Embryonic facial prominence (tissue), 1 donor: Measurements from ENCODE around the gene SCP2.

ENCODE experiments used
- DNase-seq: peaks from one replicate; pipeline ENCODE4 v3.0.0-alpha.2; 2016; ENCODE audit errors: extremely low spot score

SCP2 gene

GRCh38 chr1:52927212-52928014, at the start of gene SCP2:
SCP2 (plus strand) TSS chr1:52927276; CDS start chr1:52927397, 121 bp downstream.
- DNase-seq: peak; percentile 21

DNA sequence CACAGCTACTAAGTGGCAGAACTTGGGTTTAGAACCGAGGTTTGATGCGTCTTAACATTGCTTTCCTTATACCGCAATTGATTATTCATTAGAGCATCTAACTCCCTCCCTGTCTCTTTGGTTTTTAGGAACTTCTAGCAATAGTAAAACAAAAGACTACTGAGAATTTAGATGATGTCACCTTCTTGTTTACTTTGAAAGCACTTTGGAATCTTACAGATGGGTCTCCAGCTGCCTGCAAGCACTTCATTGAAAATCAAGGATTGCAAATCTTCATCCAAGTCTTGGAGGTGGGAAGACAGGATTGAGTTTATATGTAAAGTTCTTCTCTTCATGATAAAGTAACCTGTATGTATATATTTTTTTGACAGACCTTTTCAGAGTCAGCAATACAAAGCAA, 49.5 kb upstream of the SCP2 start:
- no peak for DNase-seq

GRCh38 chr1:52880206-52880605, 46.9 kb upstream of the SCP2 start:
- DNase-seq: no peak

GRCh38 chr1:52887483-52887882, 39.6 kb upstream of the SCP2 start:
- DNase-seq: no peak

GRCh38 chr1:52892424-52893215, 34.5 kb upstream of the SCP2 start:
- DNase-seq: no peak

DNA sequence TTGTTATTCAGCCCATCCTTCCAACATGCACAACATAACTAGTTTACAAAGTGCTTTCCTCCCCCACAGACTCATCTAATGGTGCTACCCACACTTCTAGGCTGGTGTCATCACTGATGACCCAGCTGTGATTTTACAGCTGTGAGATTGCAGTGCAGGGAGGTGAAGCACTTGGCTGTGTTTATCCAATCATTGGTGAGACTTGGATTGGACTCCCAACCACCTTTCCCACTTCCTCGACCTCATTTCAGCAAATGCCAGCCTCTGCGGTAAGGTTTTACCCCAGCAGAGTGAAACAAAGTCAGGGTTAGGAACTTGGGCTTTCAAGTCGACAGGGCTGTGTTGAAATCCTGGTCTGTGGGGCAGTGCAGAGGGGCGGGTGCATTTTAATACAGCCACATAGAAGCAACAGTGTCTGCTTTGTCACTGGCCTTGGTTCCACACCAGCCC, 27.6 kb upstream of the SCP2 start:
- no peak for DNase-seq

- no peak for DNase-seq
Measured at GRCh38 chr1:52900402-52900801, 26.7 kb upstream of the SCP2 start.

GRCh38 chr1:52901384-52901783, 25.7 kb upstream of the SCP2 start:
- no peak for DNase-seq

DNA sequence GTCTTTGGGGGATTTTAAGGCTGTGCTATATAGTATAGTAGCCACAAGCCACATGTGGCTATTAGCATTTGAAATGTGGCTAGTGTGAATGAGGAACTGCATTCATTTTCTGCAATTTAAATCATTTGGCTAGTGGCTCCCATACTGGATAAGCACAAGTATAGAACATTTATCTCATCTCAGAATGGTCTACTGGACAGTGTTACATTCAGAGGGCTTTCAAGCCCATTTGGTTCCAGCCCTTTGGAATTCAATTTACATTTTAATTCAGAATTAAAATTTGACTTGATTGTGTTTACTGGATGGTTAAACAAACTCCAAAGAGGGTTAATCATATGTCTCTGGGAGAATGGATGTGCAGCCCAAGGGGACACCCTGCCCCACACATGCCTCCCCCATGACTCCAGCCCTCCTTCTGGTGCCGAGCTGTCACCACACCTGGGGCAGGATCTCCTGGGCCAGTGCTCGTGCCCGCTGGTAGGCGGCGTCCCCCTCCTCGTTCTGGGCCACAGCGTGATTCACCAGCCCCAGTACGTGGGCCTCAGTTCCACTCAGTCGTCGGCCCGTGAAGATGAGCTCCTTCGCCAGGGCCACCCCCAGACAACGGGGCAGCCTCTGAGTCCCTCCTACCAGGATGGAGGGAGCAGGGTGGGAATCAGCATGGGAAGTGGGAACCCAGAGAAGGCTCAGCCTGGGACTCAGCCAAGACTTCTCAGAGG, 22.7 kb upstream of the SCP2 start:
- DNase-seq: no peak

DNA sequence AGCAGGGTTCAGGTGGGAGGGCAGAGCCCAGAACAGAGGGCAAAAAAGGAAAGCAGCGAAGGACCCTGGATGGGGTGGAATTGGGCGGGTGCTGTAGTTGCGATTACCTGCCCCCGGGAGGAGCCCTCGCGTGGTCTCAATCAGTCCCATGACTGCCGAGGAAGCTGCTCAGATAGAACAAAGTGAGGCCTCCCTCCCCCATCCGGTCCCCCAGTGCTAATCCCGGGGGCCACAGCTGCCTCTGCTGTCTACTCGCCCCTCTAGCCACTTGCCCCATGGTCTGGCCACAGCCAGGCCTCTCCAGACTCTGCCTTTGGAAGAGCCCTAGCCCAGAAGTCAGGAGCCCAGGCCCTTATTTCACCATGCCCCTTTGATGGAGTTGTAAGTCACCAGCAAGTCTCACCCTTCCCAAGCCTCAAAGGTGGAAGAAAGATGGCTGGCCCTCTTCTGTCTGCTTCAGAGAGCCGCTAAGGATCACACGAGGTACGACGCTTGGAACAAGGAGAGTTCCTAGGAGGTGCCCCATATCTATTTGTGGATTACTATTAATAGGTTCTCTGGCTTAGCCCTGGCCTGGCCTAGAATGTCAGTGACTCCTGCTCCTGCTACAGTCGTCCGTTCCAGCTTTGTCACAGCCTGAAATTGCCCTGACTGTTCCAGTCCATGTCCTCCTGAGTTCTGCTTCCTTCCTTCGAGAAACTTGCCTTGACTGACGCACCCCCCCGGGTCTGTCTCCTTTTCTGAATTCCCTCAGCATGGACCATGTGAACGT, 22.0 kb upstream of the SCP2 start:
- no peak for DNase-seq

DNA sequence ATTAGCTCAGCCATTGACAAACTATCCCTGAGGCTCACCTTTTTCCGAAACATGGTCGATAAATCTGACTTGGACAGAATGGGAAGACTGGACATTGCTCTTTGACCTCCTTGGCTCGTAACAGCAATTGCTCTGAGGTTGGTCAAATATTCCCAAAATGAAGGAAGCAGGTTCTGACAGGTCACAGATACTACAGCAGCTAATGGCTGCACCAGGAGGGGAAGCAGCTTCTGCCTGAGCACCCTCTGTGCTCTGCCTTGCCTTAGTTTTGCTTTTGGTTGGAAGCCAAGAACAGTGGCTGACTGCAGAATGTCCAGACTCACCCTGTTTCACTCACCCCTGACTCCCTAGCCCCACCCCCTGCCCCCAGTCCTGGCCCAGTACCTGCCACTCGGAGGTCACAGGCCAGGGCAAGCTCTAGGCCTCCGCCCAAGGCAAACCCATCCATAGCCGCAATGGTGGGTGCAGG, 20.9 kb upstream of the SCP2 start:
- DNase-seq: no peak

- DNase-seq: no peak
Measured at GRCh38 chr1:52907068-52907811, 19.8 kb upstream of the SCP2 start.

GRCh38 chr1:52907812-52908153, 19.3 kb upstream of the SCP2 start:
- DNase-seq: no peak

DNA sequence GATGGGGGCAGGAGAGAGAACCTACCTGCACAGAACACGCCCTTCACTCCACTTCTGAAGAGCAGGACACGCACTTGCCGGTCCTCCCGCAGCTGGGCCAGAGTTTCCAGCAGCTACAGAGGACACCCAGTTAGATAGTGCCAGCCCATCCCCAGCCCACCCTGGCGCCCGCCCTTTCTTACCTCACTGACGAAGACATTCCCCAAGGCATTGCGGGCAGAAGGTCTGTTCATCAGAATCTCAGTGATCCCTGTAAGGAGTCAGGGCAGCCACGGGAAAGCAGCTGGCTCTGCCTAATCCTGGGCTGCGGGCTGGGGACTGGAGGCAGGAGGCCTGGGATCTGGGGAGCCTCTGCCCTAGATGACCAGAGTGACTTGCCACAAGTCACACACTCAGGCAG, 15.5 kb upstream of the SCP2 start:
- DNase-seq: no peak

- no peak for DNase-seq
Measured at GRCh38 chr1:52913014-52913413, 14.1 kb upstream of the SCP2 start.

- no peak for DNase-seq
Measured at GRCh38 chr1:52913537-52913936, 13.5 kb upstream of the SCP2 start.

DNA sequence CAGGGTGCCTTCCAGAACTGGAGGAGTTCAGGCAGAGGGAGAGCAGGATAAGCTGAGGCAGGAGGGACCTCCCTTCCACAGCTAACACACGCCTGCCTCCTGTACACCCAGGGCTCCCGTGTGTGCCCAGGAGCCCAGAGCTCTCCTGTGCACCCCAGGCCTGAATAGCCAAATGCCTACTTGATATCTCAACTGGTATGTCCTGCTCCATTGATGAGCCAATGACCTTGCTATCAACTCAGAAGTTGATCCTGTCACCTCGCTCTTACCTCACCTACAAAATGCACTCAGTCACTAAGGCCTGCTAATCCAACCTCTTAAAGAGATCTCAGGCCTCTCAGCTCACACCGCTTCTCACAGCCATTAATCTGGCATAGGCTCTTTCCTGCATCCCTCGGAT, 12.6 kb upstream of the SCP2 start:
- DNase-seq: no peak

DNA sequence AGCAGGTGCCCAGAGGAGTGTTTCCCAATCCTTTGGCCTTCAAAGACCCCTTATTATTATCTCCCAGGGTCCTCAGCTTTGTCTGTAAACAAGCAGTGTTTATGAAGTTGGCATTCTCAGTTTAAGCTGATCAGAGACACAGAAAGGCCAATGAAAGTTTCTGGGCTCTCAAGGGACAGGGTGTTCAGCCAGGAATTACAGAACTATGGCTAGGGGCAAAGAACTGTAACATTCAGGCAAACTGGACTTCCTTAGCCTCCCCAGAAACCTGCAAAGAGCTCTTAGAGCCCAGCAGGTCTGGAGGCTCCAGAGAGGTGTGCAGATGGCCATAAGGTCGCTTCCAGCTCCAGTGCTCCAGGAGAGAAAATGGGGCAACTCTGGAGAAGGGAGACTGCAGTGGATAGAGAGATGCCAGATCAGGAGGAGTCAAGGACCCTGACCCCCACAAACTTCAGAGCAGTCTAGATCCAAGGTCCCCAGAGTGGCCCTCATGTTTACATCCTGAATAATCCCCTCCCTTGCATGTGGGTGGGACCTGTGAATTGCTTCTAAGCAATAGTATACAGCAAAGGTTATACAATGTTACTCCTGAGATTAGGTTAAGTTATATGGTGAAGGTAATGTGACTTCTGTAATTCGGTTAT, 11.7 kb upstream of the SCP2 start:
- no peak for DNase-seq

DNA sequence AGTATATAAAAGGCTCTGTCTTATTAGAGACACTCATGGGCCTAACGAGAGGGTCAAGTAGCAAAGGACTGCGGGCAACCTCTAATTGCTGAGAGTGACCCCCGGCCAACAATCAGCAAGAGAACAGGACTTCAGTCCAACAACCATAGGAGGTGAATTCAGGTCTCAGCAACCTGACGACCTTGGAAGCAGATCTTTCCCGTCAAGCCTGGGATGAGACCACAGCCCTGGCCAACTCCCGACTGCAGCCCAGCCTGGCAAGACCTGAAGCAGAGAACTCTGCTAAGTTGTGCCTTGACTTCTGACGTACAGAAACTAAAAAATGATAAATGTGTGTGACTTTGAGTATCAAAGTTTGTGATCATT, 11.2 kb upstream of the SCP2 start:
- DNase-seq: no peak

DNA sequence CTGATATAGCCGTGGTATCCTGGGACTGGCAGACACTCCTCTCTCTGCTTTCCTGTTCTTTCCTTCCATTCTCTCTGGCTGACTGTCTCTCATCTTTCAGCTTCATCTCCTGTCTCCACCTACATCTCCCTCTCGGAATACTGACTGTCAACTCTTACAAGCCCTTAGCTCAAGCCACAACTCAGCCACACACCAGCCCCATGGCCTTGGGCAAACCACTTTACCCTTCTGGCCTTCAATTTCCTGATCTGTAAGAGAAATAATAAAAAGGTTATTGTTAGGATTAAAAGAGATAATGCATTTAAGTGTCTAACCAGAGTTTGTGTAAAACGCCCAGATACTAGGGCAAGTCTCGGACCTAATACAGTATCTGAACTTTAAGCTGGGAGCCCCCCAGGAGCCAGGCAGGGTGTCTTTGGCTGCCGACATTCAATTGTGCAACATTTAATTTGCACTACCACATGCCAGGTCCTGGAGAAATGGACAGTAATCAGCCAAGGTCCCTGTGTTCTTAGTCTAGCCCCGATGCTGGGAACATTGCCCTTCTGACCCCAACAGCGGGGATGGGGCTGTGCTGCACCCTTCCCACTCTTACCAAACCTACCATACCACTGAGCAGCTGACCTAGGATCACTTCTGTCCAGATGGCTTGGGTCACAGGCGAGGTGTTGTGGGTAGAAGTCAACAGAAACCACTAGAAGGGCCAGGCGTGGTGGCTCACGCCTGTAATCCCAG, 10.7 kb upstream of the SCP2 start:
- DNase-seq: no peak
